Psoas muscle (tissue), 8 donors: ENCODE data around the gene IPO9. TPM values are rescaled to one million over a fixed set of nuclear protein-coding genes. Genes with fewer than 3 reads are reported as not detected.
"Not testable (repeated sequence)": the region's sequence is repeated elsewhere in the genome, so short reads cannot be mapped to it uniquely, and the experiment has no call there.

Experiments
- ATAC-seq, 4 donors: fragments of 200-7000 bp; cut with Tn5 transposase; one replicate each; pipeline ENCODE4 v1.9.1; 2020; ENCODE audit warnings: moderate library complexity in 3 of 4, mild to moderate bottlenecking in 2 of 4
- DNase-seq, 2 donors: peaks; one replicate each; pipeline ENCODE4 v3.0.0-alpha.2; 2020
- H3K27ac ChIP-seq: fragments of 200-600 bp; one replicate; pipeline ENCODE4 v1.8.0; 2022
- H3K27me3 ChIP-seq, 3 donors: fragments of 200-600 bp in 1 of 3; one replicate each; pipeline versions ENCODE4 v1.6.1 to v1.8.0; 2013 to 2022; ENCODE audit warnings: low read length in 2 of 3, mild to moderate bottlenecking in 2 of 3, moderate library complexity in 1 of 3; ENCODE audit not compliant: insufficient read depth in 3 of 3
- H3K36me3 ChIP-seq, 2 donors: fragments of 200-600 bp in 1 of 2; one replicate each; pipeline versions ENCODE4 v1.6.1 to v1.8.0; 2013 to 2022; ENCODE audit warnings: low read depth in 1 of 2, mild to moderate bottlenecking in 1 of 2, moderate library complexity in 1 of 2; ENCODE audit not compliant: insufficient read depth in 1 of 2
- H3K4me1 ChIP-seq: fragments of 200-600 bp; one replicate; pipeline ENCODE4 v1.8.0; 2022
- H3K4me3 ChIP-seq: fragments of 200-600 bp; one replicate; pipeline ENCODE4 v1.8.0; 2022; ENCODE audit warnings: mild to moderate bottlenecking
- H3K9me3 ChIP-seq: fragments of 200-600 bp; one replicate; pipeline ENCODE4 v1.8.0; 2022
- CTCF ChIP-seq: fragments of 200-600 bp; IDR thresholded peaks from one replicate; pipeline ENCODE4 v1.8.0; 2022; ENCODE audit warnings: antibody characterized with exemption
- WGBS, 3 donors: extraction: QIAGEN DNeasy Blood & Tissue Kit; methylation state at CpG; one replicate each; pipeline versions ENCODE4 v1.1.6 to v1.1.7; 2013; 5-methylcytosine and 5-hydroxymethylcytosine counted together
- intact Hi-C, 2 donors: fragments of 100-400 bp; cut with DNase I; formaldehyde crosslinking; loops; one replicate each; pipeline versions ENCODE4 v1.11.0 to v1.14.2; 2022
- polyA plus RNA-seq, 3 donors: library from polyadenylated mRNA; stranded (reverse); fragments of 200-250 nt; gene quantifications; one replicate each; pipeline ENCODE4 v1.2.3, GENCODE V29; 2013
- total RNA-seq, 4 donors: library from RNA; stranded (reverse); fragmentation: NEBNext Ultra II Directional in 2 of 4; extraction: Animal tissue kit (Norgen Biotek cat#: 25700) in 2 of 4; gene quantifications; one replicate each; pipeline versions ENCODE4 v1.2.1 to v1.2.4, GENCODE V29; 2021 to 2023
- donor health status: healthy with polysubstance abuse.
- donor health status: DM: no; HTN: no; CAD: no; lungs with moderate emphysema.
- donor health status: Bipolar disorder and iron deficiency.
- donor health status: healthy.
- donor health status: DM: yes; HTN: yes; CAD: no.
- donor health status: DM: no; HTN: no; CAD: no.
- donor health status: DM: no; HTN: no; CAD: no.
- donor health status: DM: yes; HTN: yes; CAD: no.

IPO9 gene
- total and polyA plus RNA-seq, 7 donors, result 6.6 to 26.9 (median 20.1) TPM

GRCh38 chr1:201898240-201898894, 69.4 kb downstream of the IPO9 start:
- no peak for ATAC-seq
- no peak for DNase-seq
- Histone ChIP-seq H3K4me3 (no peak overlapping the region), H3K4me1 (peaks cover 35% of the 10 kb centered on the region), H3K27me3 (no peaks in the 10 kb centered on the region), H3K27ac (peak overlapping the region; percentile 21), H3K36me3 (peaks cover 0 to 40% of the 10 kb centered on the region in 2 donors), H3K9me3 (no peaks in the 10 kb centered on the region)
- 41 to 69% (median 56%) methylated on average over 4 of the region's 4 CpGs for WGBS, 3 donors
- no peak for TF ChIP-seq CTCF
- intact Hi-C loops, result loop anchor here (5.0 to 10.0 kb wide), 2 partner anchors 59 to 236 kb away; partner anchors contain the start of gene TIMM17A (in 2 of the 2)

GRCh38 chr1:201898992-201899391, 70.0 kb downstream of the IPO9 start:
- H3K4me3 ChIP-seq, result no peak overlapping the region
- ATAC-seq (no peak), DNase-seq (no peak)
- intact Hi-C loops, result loop anchor here (5.0 to 10.0 kb wide), 2 partner anchors 58 to 236 kb away; partner anchors contain the start of gene TIMM17A (in 2 of the 2)
- H3K36me3 ChIP-seq, result peaks cover 0 to 34% of the 10 kb centered on the region in 2 donors
- H3K9me3 ChIP-seq, result no peaks in the 10 kb centered on the region
- H3K4me1 ChIP-seq, result peaks cover 31% of the 10 kb centered on the region
- WGBS, 3 donors, result 38 to 49% (median 49%) methylated on average over 4 of the region's 4 CpGs
- no peak for TF ChIP-seq CTCF
- peak overlapping the region; percentile 21 for H3K27ac ChIP-seq
- H3K27me3 ChIP-seq, result no peaks in the 10 kb centered on the region

GRCh38 chr1:201899683-201900429, 70.9 kb downstream of the IPO9 start:
- Histone ChIP-seq H3K4me1 (peaks cover 35% of the 10 kb centered on the region), H3K36me3 (peaks cover 0 to 33% of the 10 kb centered on the region in 2 donors), H3K27me3 (no peaks in the 10 kb centered on the region), H3K4me3 (no peak overlapping the region), H3K9me3 (no peaks in the 10 kb centered on the region), H3K27ac (peak overlapping the region; percentile 21)
- DNase-seq, result no peak
- no peak for TF ChIP-seq CTCF
- intact Hi-C loops, result loop anchor here (5.0 to 10.0 kb wide), 2 partner anchors 57 to 235 kb away; partner anchors contain the start of gene TIMM17A (in 2 of the 2)
- 71 to 89% (median 76%) methylated on average over 20 of the region's 20 CpGs for WGBS, 3 donors
- ATAC-seq, result no peak

- DNase-seq (no peak), ATAC-seq (no peak)
- no peak overlapping the region for H3K4me3 ChIP-seq
- no peaks in the 10 kb centered on the region for H3K9me3 ChIP-seq
- peaks cover 37% of the 10 kb centered on the region for H3K4me1 ChIP-seq
- intact Hi-C loops, result no loop called here
- no peaks in the 10 kb centered on the region for H3K27me3 ChIP-seq
- 63 to 69% (median 65%) methylated on average over 5 of the region's 5 CpGs for whole genome bisulfite sequencing, 3 donors
- H3K36me3 ChIP-seq, result peaks cover 0 to 33% of the 10 kb centered on the region in 2 donors
- H3K27ac ChIP-seq, result no peak overlapping the region
- no peak for TF ChIP-seq CTCF
Measured at GRCh38 chr1:201900476-201900875, 71.5 kb downstream of the IPO9 start.

- H3K27ac ChIP-seq, DNase-seq: not testable (repeated sequence)
Measured at GRCh38 chr1:201901036-201901435, 72.1 kb downstream of the IPO9 start.

More at GRCh38 chr1:201901036-201901435, 72.1 kb downstream of the IPO9 start:
- H3K4me3 ChIP-seq, H3K27me3 ChIP-seq, ATAC-seq, H3K9me3 ChIP-seq, intact Hi-C loops: not testable (repeated sequence)
- 72 to 90% (median 80%) methylated on average over 6 of the region's 6 CpGs for WGBS, 3 donors
- Histone ChIP-seq H3K36me3 (peaks cover 0 to 33% of the 10 kb centered on the region in 2 donors), H3K4me1 (peaks cover 37% of the 10 kb centered on the region)
